H9 (cell line): Measurements from ENCODE around the gene FGD5. TPM values are rescaled to one million over a fixed set of nuclear protein-coding genes. Genes with fewer than 3 reads are reported as not detected.

Experiments
- DNase-seq: peaks from one replicate; pipeline ENCODE4 v3.0.0-alpha.2; 2017
- H2AFZ ChIP-seq: one replicate; pipeline ENCODE4 v1.6.1; 2013; ENCODE audit warnings: mild to moderate bottlenecking, low read length, control low read depth, moderate library complexity
- H2AK5ac ChIP-seq: 2 replicates; pipeline ENCODE4 v1.6.1; 2013; ENCODE audit warnings: low read length, control low read depth, mixed read lengths; ENCODE audit not compliant: insufficient read length
- H2BK120ac ChIP-seq: one replicate; pipeline ENCODE4 v1.6.1; 2013; ENCODE audit warnings: low read depth, mild to moderate bottlenecking, low read length, control low read depth, inconsistent platforms; ENCODE audit not compliant: poor library complexity, severe bottlenecking
- H2BK12ac ChIP-seq: 2 replicates; pipeline ENCODE4 v1.6.1; 2013; ENCODE audit warnings: low read length, control low read depth, mixed read lengths, low read depth; ENCODE audit not compliant: insufficient read length
- H2BK15ac ChIP-seq: 2 replicates; pipeline ENCODE4 v1.6.1; 2013; ENCODE audit warnings: low read depth, low read length, control low read depth
- H2BK20ac ChIP-seq: one replicate; pipeline ENCODE4 v1.6.1; 2013; ENCODE audit warnings: low read depth, mild to moderate bottlenecking, low read length, control low read depth, inconsistent platforms; ENCODE audit not compliant: poor library complexity, severe bottlenecking
- H2BK5ac ChIP-seq: 2 replicates; pipeline ENCODE4 v1.6.1; 2013; ENCODE audit warnings: low read length, control low read depth, mixed read lengths; ENCODE audit not compliant: insufficient read length
- H3K14ac ChIP-seq: 2 replicates; pipeline ENCODE4 v1.6.1; 2013; ENCODE audit warnings: low read length, control low read depth; ENCODE audit not compliant: insufficient read depth
- H3K18ac ChIP-seq: 2 replicates; pipeline ENCODE4 v1.6.1; 2013; ENCODE audit warnings: low read depth, mild to moderate bottlenecking, mixed read lengths, low read length, control low read depth; ENCODE audit not compliant: insufficient read length
- H3K23ac ChIP-seq: 2 replicates; pipeline ENCODE4 v1.6.1; 2013; ENCODE audit warnings: low read length, control low read depth, mixed read lengths, low read depth; ENCODE audit not compliant: insufficient read length
- H3K23me2 ChIP-seq: 2 replicates; pipeline ENCODE4 v1.6.1; 2013; ENCODE audit warnings: low read depth, mild to moderate bottlenecking, mixed read lengths, low read length, control low read depth; ENCODE audit not compliant: insufficient read length, poor library complexity, severe bottlenecking
- H3K27ac ChIP-seq: 2 replicates; pipeline ENCODE4 v1.5.1; 2013; ENCODE audit warnings: low read length, control low read depth, mixed read lengths, low read depth; ENCODE audit not compliant: insufficient read length
- H3K27me3 ChIP-seq: 2 replicates; pipeline ENCODE4 v1.6.1; 2013; ENCODE audit warnings: low read length, control low read depth, inconsistent platforms; ENCODE audit not compliant: insufficient read depth
- H3K4ac ChIP-seq: 2 replicates; pipeline ENCODE4 v1.6.1; 2013; ENCODE audit warnings: low read depth, mild to moderate bottlenecking, control low read depth, inconsistent platforms, low read length, moderate library complexity
- H3K4me1 ChIP-seq: 2 replicates; pipeline ENCODE4 v1.6.1; 2013; ENCODE audit warnings: low read length, control low read depth, inconsistent platforms; ENCODE audit not compliant: insufficient read depth
- H3K4me2 ChIP-seq: 2 replicates; pipeline ENCODE4 v1.6.1; 2013; ENCODE audit warnings: low read length, control low read depth, mixed read lengths; ENCODE audit not compliant: insufficient read length, insufficient read depth
- H3K56ac ChIP-seq: 2 replicates; pipeline ENCODE4 v1.6.1; 2013; ENCODE audit warnings: low read depth, mild to moderate bottlenecking, mixed read lengths, low read length, control low read depth; ENCODE audit not compliant: insufficient read length
- H3K79me1 ChIP-seq: 2 replicates; pipeline ENCODE4 v1.6.1; 2013; ENCODE audit warnings: low read depth, mild to moderate bottlenecking, moderate library complexity, low read length, control low read depth, inconsistent platforms; ENCODE audit not compliant: insufficient read depth, poor library complexity, severe bottlenecking
- H3K79me2 ChIP-seq: 2 replicates; pipeline ENCODE4 v1.6.1; 2013; ENCODE audit warnings: low read length, control low read depth, inconsistent platforms; ENCODE audit not compliant: insufficient read depth
- H3K9ac ChIP-seq: 2 replicates; pipeline ENCODE4 v1.6.1; 2013; ENCODE audit warnings: low read length, control low read depth, mixed read lengths; ENCODE audit not compliant: insufficient read length; ENCODE audit errors: extremely low read depth
- H3K9me3 ChIP-seq: one replicate; pipeline ENCODE4 v1.6.1; 2013; ENCODE audit warnings: low read depth, low read length, inconsistent platforms; ENCODE audit not compliant: control insufficient read depth
- H3T11ph ChIP-seq: one replicate; pipeline ENCODE4 v1.6.1; 2013; ENCODE audit warnings: mild to moderate bottlenecking, low read length, control low read depth, inconsistent platforms
- H4K20me1 ChIP-seq: one replicate; pipeline ENCODE4 v1.6.1; 2013; ENCODE audit not compliant: control insufficient read depth, insufficient read length, insufficient read depth
- H4K5ac ChIP-seq: 2 replicates; pipeline ENCODE4 v1.6.1; 2013; ENCODE audit warnings: low read depth, mild to moderate bottlenecking, mixed read lengths, low read length, control low read depth; ENCODE audit not compliant: insufficient read length
- H4K8ac ChIP-seq: replicated peaks from 2 replicates; pipeline ENCODE4 v1.6.1; 2013; ENCODE audit warnings: low read length, control low read depth, mixed read lengths, low read depth; ENCODE audit not compliant: insufficient read length
- H4K91ac ChIP-seq: 2 replicates; pipeline ENCODE4 v1.6.1; 2013; ENCODE audit warnings: low read depth, mild to moderate bottlenecking, moderate library complexity, mixed read lengths, low read length, control low read depth; ENCODE audit not compliant: insufficient read length
- H3K27ac Mint-ChIP-seq, 3 experiments: 2 replicates in 2 of 3; 3 replicates in 1 of 3; pipeline ENCODE4 v1.8.0; 2020 to 2021; ENCODE audit warnings: mixed read lengths in 3 of 3, mild to moderate bottlenecking in 1 of 3, moderate library complexity in 1 of 3
- H3K27me3 Mint-ChIP-seq: 2 replicates; pipeline ENCODE4 v1.8.0; 2021; ENCODE audit warnings: low read depth, mild to moderate bottlenecking, moderate library complexity, mixed read lengths
- H3K36me3 Mint-ChIP-seq, 3 experiments: 2 replicates in 2 of 3; 3 replicates in 1 of 3; pipeline ENCODE4 v1.8.0; 2020 to 2021; ENCODE audit warnings: low read depth in 3 of 3, mixed read lengths in 3 of 3; ENCODE audit not compliant: insufficient read depth in 1 of 3
- H3K4me1 Mint-ChIP-seq, 2 experiments: 2 replicates each; pipeline ENCODE4 v1.8.0; 2020; ENCODE audit warnings: mixed read lengths in 2 of 2
- H3K4me3 Mint-ChIP-seq, 2 experiments: 2 replicates in 1 of 2; 3 replicates in 1 of 2; pipeline ENCODE4 v1.8.0; 2020 to 2021; ENCODE audit warnings: mild to moderate bottlenecking in 2 of 2, mixed read lengths in 2 of 2, moderate library complexity in 1 of 2
- H3K9me3 Mint-ChIP-seq, 2 experiments: 2 replicates in 1 of 2; 3 replicates in 1 of 2; pipeline ENCODE4 v1.8.0; 2020; ENCODE audit warnings: mild to moderate bottlenecking in 2 of 2, mixed read lengths in 2 of 2, moderate library complexity in 1 of 2
- CTCF ChIP-seq: fragments of 200-600 bp; sonication (generic); conservative IDR thresholded peaks from 3 replicates; pipeline ENCODE4 v1.8.0; 2021; ENCODE audit warnings: antibody characterized with exemption, mild to moderate bottlenecking
- WGBS: extraction: QIAGEN DNeasy Blood & Tissue Kit; methylation state at CpG from one replicate; pipeline ENCODE4 v1.1.7; 2013; ENCODE audit warnings: missing lambda C conversion rate, low lambda C conversion rate, mixed read lengths; ENCODE audit not compliant: insufficient read length; ENCODE audit errors: extremely low coverage; 5-methylcytosine and 5-hydroxymethylcytosine counted together
- total RNA-seq: library from RNA; stranded (reverse); gene quantifications from 2 replicates; pipeline ENCODE4 v1.2.1, GENCODE V29; 2021

Gene FGD5
- total RNA-seq, 1 experiment from 2014 or later, result 7.8 TPM

- Histone ChIP-seq H4K5ac (no peak overlapping the region), H3K4me1 (no peaks in the 10 kb centered on the region), H2AFZ (no peak overlapping the region), H3K18ac (no peak overlapping the region), H3K56ac (no peak overlapping the region), H3K9ac (no peak overlapping the region), H3K23ac (no peak overlapping the region), H3K79me2 (no peaks in the 10 kb centered on the region), H3K4ac (no peak overlapping the region), H2BK120ac (no peak overlapping the region), H2BK15ac (no peak overlapping the region), H3K79me1 (no peaks in the 10 kb centered on the region), H4K20me1 (no peaks in the 10 kb centered on the region), H3K14ac (no peak overlapping the region), H3T11ph (no peak overlapping the region), H2BK5ac (no peak overlapping the region), H3K27me3 (no peaks in the 10 kb centered on the region), H4K91ac (no peak overlapping the region), H3K23me2 (no peaks in the 10 kb centered on the region), H2BK12ac (no peak overlapping the region), H3K27ac (no peak overlapping the region), H3K9me3 (no peaks in the 10 kb centered on the region), H3K4me2 (no peak overlapping the region), H4K8ac (no peak overlapping the region), H2AK5ac (no peak overlapping the region), H2BK20ac (no peak overlapping the region)
- Mint-ChIP-seq H3K36me3 (peaks cover 7 to 14% (median 12%) of the 10 kb centered on the region in 3 experiments; a peak in 6 of 7 replicates), H3K4me1 (peaks cover 6 to 10% of the 10 kb centered on the region in 2 experiments), H3K27me3 (no peaks in the 10 kb centered on the region), H3K9me3 (peaks cover 9 to 10% of the 10 kb centered on the region in 2 experiments), H3K4me3 (no peak overlapping the region), H3K27ac (no peak overlapping the region)
- no CpG with 5 or more reads among the region's 5 CpGs for WGBS
- no peak for DNase-seq
- TF ChIP-seq CTCF, result no peak
These were observed 90.5 kb downstream of the FGD5 start for GRCh38 chr3:14909250-14909649.
